ENCODE results near the gene TTC32. TPM values are rescaled to one million over a fixed set of nuclear protein-coding genes. Genes with fewer than 3 reads are reported as not detected.

Gene TTC32
- total and polyA plus RNA-seq, 2 donors from 2014 or later = 8.6 to 17.7 TPM

DNA sequence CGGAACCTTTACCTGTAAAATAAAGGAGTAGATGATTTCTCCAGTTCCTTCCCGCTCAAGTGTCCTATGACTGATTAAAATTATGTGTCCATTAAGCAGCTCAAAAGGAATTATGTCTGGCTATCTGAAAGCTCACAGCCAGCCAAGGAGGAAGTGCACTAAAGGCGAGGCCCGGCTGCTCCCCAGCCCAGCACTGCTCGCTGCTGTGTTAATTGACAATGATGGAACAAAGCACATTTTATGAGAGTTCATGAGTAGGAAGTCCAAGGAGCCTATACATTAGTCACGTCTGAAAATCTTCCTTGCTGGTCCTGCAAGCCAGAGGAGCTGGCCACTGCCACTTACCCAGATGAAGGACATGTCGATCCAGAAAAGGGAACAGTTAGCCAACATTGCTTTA, 14.3 kb downstream of the TTC32 start:
- no peak overlapping the region for H3K27ac ChIP-seq (ENCODE audit: low read depth in 2 of 2, low read length in 2 of 2)
- FAIRE-seq = no peak
- DNase-seq = no peak

GRCh38 chr2:19886261-19886660, 15.5 kb downstream of the TTC32 start:
- intact Hi-C loops (cut with DNase I) = no loop called here

More for the DNA sequence above, 14.3 kb downstream of the TTC32 start:
- no peaks in the 10 kb centered on the region for H3K9me3 ChIP-seq (ENCODE audit: control insufficient read depth in 2 of 3, insufficient read depth in 1 of 3, low read length in 3 of 3)
- no peak overlapping the region for H3K4me3 ChIP-seq (ENCODE audit: low read length in 3 of 3)
- TF ChIP-seq CTCF (IDR thresholded peaks at IDR 0.05; ENCODE audit: borderline replicate concordance, extremely low read depth, insufficient read depth) = no peak
- H3K9ac ChIP-seq (ENCODE audit: low read length in 3 of 3) = no peak overlapping the region
- H3K4me1 ChIP-seq (ENCODE audit: control insufficient read depth in 2 of 3, insufficient read depth in 2 of 3, low read depth in 1 of 3, low read length in 3 of 3) = no peaks in the 10 kb centered on the region
- no peaks in the 10 kb centered on the region for H3K36me3 ChIP-seq (ENCODE audit: control insufficient read depth in 2 of 3, insufficient read depth in 3 of 3, low read length in 3 of 3)
- intact Hi-C loops (cut with DNase I) = no loop called here
- no peaks in the 10 kb centered on the region for H3K27me3 ChIP-seq (ENCODE audit: control insufficient read depth, insufficient read depth, low read length)

DNA sequence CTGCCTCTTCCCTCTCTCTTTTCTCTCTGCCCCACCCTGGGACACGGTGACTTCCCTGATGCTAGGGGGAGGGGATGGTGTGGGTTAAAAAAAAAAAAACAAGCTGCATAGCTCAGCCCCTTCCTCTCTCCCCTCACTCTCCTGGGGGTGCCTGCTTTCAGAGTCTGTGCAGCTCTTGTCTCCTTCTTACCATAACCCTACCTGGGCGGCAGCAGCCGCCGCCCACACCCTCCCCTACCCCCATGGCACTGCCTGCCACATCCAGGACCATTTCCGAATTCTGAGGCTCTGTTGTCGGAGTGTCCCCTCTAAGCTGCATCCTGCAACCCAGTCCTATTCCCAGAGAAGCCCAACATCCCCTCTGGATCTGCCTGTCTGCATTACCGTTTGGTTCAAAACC, 16.0 kb downstream of the TTC32 start:
- FAIRE-seq (no peak), DNase-seq (no peak)
- Histone ChIP-seq H3K36me3 (ENCODE audit: control insufficient read depth in 2 of 3, insufficient read depth in 3 of 3, low read length in 3 of 3) (no peaks in the 10 kb centered on the region), H3K4me1 (ENCODE audit: control insufficient read depth in 2 of 3, insufficient read depth in 2 of 3, low read depth in 1 of 3, low read length in 3 of 3) (no peaks in the 10 kb centered on the region), H3K27me3 (ENCODE audit: control insufficient read depth, insufficient read depth, low read length) (no peaks in the 10 kb centered on the region), H3K4me3 (ENCODE audit: low read length in 3 of 3) (no peak overlapping the region), H3K9me3 (ENCODE audit: control insufficient read depth in 2 of 3, insufficient read depth in 1 of 3, low read length in 3 of 3) (no peaks in the 10 kb centered on the region), H3K9ac (ENCODE audit: low read length in 3 of 3) (no peak overlapping the region), H3K27ac (ENCODE audit: low read depth in 2 of 2, low read length in 2 of 2) (no peak overlapping the region)
- intact Hi-C loops (cut with DNase I) = no loop called here
- no peak for TF ChIP-seq CTCF (IDR thresholded peaks at IDR 0.05; ENCODE audit: borderline replicate concordance, extremely low read depth, insufficient read depth)

More at GRCh38 chr2:19886261-19886660, 15.5 kb downstream of the TTC32 start:
- H3K27me3 ChIP-seq (ENCODE audit: control insufficient read depth, insufficient read depth, low read length) = no peaks in the 10 kb centered on the region
- H3K9me3 ChIP-seq (ENCODE audit: control insufficient read depth in 2 of 3, insufficient read depth in 1 of 3, low read length in 3 of 3) = no peaks in the 10 kb centered on the region
- no peaks in the 10 kb centered on the region for H3K36me3 ChIP-seq (ENCODE audit: control insufficient read depth in 2 of 3, insufficient read depth in 3 of 3, low read length in 3 of 3)
- DNase-seq (no peak), FAIRE-seq (no peak)
- H3K27ac ChIP-seq (ENCODE audit: low read depth in 2 of 2, low read length in 2 of 2) = no peak overlapping the region
- no peaks in the 10 kb centered on the region for H3K4me1 ChIP-seq (ENCODE audit: control insufficient read depth in 2 of 3, insufficient read depth in 2 of 3, low read depth in 1 of 3, low read length in 3 of 3)
- no peak for TF ChIP-seq CTCF (IDR thresholded peaks at IDR 0.05; ENCODE audit: borderline replicate concordance, extremely low read depth, insufficient read depth)
- H3K4me3 ChIP-seq (ENCODE audit: low read length in 3 of 3) = no peak overlapping the region
- no peak overlapping the region for H3K9ac ChIP-seq (ENCODE audit: low read length in 3 of 3)

All from kidney (tissue), 14 donors.